HG02571 (cell line): ENCODE results near the gene SNX19.
"Not testable (repeated sequence)": the region's sequence is repeated elsewhere in the genome, so short reads cannot be mapped to it uniquely, and the experiment has no call there.

Source experiments
- ATAC-seq: cut with Tn5 transposase; IDR thresholded peaks from one replicate; pipeline ENCODE4 v1.9.1; 2021; ENCODE audit warnings: mild to moderate bottlenecking, moderate library complexity; ENCODE audit not compliant: unreplicated experiment

Gene SNX19

GRCh38 chr11:130874955-130875531, 41.2 kb downstream of the SNX19 start:
- ATAC-seq = no peak

- ATAC-seq = no peak
These were observed 41.9 kb downstream of the SNX19 start for GRCh38 chr11:130874396-130874795.

GRCh38 chr11:130873761-130874160, 42.5 kb downstream of the SNX19 start:
- ATAC-seq = no peak

- no peak for ATAC-seq
These were observed 43.3 kb downstream of the SNX19 start for GRCh38 chr11:130872981-130873380.

- no peak for ATAC-seq
These were observed 43.8 kb downstream of the SNX19 start for GRCh38 chr11:130872513-130872912.

- ATAC-seq = no peak
These were observed 44.2 kb downstream of the SNX19 start for GRCh38 chr11:130872102-130872501.

GRCh38 chr11:130871616-130872015, 44.7 kb downstream of the SNX19 start:
- ATAC-seq = no peak

GRCh38 chr11:130868721-130869390, 47.4 kb downstream of the SNX19 start:
- ATAC-seq = no peak

GRCh38 chr11:130868086-130868710, 48.1 kb downstream of the SNX19 start:
- ATAC-seq = no peak

GRCh38 chr11:130866831-130867230, 49.4 kb downstream of the SNX19 start:
- ATAC-seq = no peak

GRCh38 chr11:130865774-130866114, 50.5 kb downstream of the SNX19 start:
- no peak for ATAC-seq

GRCh38 chr11:130865091-130865773, 51.0 kb downstream of the SNX19 start:
- no peak for ATAC-seq

- ATAC-seq = peak; percentile 80
These were observed 54.1 kb downstream of the SNX19 start for GRCh38 chr11:130861902-130862860.

- no peak for ATAC-seq
These were observed 55.0 kb downstream of the SNX19 start for GRCh38 chr11:130861283-130861682.

GRCh38 chr11:130859886-130860285, 56.4 kb downstream of the SNX19 start:
- no peak for ATAC-seq

GRCh38 chr11:130858215-130858614, 58.1 kb downstream of the SNX19 start:
- ATAC-seq = no peak

GRCh38 chr11:130855707-130856106, 60.6 kb downstream of the SNX19 start:
- not testable (repeated sequence) for ATAC-seq

- no peak for ATAC-seq
These were observed 61.8 kb downstream of the SNX19 start for GRCh38 chr11:130854483-130854882.

- no peak for ATAC-seq
These were observed 63.7 kb downstream of the SNX19 start for GRCh38 chr11:130852589-130852988.

- no peak for ATAC-seq
These were observed 65.9 kb downstream of the SNX19 start for GRCh38 chr11:130850185-130850944.
